Right renal cortex interstitium (tissue), 3 donors: ENCODE measurements around the gene SUDS3. TPM values are rescaled to one million over a fixed set of nuclear protein-coding genes. Genes with fewer than 3 reads are reported as not detected.
"Not testable (repeated sequence)": the region's sequence is repeated elsewhere in the genome, so short reads cannot be mapped to it uniquely, and the experiment has no call there.

Source experiments
- DNase-seq, 3 donors: peaks; one replicate each; pipeline ENCODE4 v3.0.0-alpha.2; 2013; ENCODE audit warnings: low read depth in 3 of 3, low spot score in 2 of 3
- polyA plus RNA-seq, 3 donors: library from polyadenylated mRNA; unstranded; fragments of 120-200 nt; gene quantifications; one replicate each; pipeline ENCODE4 v1.2.1, GENCODE V29; 2013; ENCODE audit not compliant: insufficient read length in 3 of 3

Gene SUDS3
- polyA plus RNA-seq, 3 donors: 46.0 to 47.9 (median 46.8) TPM

- DNase-seq: no peak
Observed at GRCh38 chr12:118391424-118391823, 15.1 kb downstream of the SUDS3 start.

DNA sequence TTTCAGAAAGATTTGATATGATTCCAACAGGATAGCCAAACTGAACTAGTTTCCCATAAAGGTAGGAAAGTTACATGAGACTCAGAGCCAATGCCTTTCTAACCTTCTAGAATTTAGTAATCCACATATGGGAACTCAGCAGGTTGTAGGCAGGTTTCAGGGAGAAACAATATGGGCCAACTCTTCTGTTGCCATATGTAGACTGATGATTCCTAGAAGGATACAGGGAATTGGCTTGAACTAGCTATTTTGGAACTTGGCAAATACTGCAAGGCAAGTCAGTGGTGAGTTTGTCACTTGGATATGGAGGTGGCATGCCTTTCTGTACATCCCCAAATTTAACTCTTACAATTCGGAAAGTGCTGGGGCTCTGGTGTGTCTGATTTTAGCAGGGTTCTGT lies 15.5 kb downstream of the SUDS3 start:
- DNase-seq: no peak

GRCh38 chr12:118397708-118398440 lies 21.5 kb downstream of the SUDS3 start:
- DNase-seq: no peak

GRCh38 chr12:118398524-118398923 lies 22.2 kb downstream of the SUDS3 start:
- no peak for DNase-seq

GRCh38 chr12:118398940-118399339 lies 22.6 kb downstream of the SUDS3 start:
- no peak for DNase-seq

- no peak for DNase-seq
Observed at GRCh38 chr12:118402251-118402650, 25.9 kb downstream of the SUDS3 start.

DNA sequence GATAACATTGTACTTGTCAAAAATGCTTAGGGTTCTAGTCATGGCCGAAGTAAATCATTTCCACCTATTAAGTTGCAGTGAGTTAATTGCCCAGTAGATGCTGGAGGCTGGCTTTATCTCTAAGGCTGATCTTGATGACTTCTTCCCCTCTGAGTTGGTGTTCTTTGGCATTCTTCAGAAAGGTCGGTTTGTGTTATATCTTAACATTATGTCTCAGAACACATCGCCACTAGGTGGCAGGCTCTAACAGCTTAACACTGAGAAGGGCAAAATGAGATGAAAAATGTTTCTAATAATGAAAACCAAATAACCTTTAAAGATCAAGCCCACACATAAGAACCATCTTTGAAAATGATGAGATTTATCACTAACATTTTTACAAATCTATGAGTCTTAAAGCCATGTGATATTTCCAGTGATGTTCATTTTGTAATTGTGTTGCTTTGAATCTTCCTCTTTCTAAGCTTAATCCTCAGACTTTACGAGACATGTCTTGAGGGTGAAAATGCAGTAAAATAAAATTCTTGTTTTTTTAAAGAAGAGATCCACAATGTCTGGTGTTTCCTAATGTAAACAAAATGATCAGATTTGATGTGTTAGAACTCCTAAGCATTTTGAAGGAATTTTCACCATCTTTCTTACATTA lies 28.6 kb downstream of the SUDS3 start:
- DNase-seq: peak; percentile 17 to 33 (median 21)

DNA sequence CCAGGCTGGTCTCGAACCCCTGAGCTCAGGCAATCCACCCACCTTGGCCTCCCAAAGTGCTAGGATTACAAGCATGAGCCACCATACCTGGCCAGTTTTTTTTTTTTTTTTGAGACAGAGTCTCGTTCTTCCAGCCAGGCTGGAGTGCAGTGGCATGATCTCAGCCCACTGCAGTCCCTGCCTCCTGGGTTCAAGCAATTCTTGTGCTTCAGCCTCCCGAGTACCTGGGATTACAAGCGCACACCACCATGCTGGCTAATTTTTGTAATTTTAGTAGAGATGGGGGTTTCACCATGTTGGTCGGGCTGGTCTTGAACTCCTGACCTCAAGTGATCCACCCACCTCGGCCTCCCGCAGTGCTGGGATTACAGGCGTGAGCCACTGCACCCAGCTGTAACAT lies 31.9 kb downstream of the SUDS3 start:
- not testable (repeated sequence) for DNase-seq

GRCh38 chr12:118409834-118410233 lies 33.5 kb downstream of the SUDS3 start:
- DNase-seq: no peak

GRCh38 chr12:118417942-118418341 lies 41.6 kb downstream of the SUDS3 start:
- no peak for DNase-seq

GRCh38 chr12:118418385-118419057 lies 42.2 kb downstream of the SUDS3 start:
- DNase-seq: no peak

DNA sequence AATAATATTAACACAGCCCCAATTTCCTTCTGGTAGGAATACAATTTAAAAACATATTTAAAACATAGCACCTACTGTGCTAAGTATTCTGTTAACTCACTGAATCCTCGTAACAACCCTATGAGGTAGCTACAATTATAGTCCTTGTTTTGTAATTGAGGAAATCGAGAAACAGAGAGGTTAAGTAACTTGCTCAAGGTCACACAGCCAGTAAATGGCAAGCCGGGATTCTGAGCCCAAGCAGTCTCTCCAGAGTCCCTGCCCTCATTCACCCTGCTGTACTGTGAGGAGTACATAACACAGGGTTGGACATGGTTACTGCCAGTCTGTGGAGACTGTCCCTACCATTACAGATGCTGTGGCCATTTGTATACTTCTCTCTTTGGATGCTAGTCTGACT lies 44.3 kb downstream of the SUDS3 start:
- no peak for DNase-seq

DNA sequence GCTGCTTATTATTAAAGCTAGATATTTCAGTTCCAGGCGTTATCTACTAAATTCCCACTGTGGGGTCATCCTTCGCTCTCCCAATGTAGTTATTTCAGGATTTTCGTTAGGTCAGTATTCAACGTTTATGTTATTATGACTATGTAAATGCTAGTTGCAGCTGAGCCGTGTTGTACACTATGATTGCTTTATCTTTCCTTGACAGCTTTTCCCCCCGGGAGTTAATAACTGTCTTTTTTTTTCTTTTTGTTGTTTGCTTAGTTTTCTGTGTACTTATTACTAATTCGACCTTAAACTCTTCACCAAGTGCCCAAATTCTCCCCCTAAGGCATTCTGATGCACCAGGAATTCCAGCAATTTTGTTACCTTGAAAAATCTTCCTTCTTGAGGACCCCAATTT lies 48.5 kb downstream of the SUDS3 start:
- DNase-seq: no peak

DNA sequence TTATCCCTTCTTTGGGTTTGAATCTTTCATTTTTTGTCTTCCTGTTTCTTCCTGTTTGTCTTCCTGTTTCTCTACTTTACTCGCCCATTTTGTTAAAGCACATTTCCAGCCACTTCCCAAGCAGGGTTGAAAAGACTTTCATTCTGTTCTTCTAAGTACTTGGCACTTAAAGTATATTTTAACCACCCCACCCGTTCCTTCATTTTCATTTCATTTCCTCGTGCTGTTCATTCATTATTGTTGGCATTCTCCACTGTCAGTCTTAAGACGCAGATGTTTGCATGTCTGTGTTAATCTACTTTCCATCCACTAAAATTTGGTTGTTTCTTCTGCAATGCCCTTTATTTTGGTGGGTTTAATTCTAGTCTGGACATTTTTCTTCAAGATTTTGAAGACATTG lies 49.0 kb downstream of the SUDS3 start:
- DNase-seq: no peak

- DNase-seq: no peak
Observed at GRCh38 chr12:118427819-118428218, 51.5 kb downstream of the SUDS3 start.

- no peak for DNase-seq
Observed at GRCh38 chr12:118428643-118429042, 52.3 kb downstream of the SUDS3 start.

GRCh38 chr12:118429688-118430383 lies 53.5 kb downstream of the SUDS3 start:
- no peak for DNase-seq

DNA sequence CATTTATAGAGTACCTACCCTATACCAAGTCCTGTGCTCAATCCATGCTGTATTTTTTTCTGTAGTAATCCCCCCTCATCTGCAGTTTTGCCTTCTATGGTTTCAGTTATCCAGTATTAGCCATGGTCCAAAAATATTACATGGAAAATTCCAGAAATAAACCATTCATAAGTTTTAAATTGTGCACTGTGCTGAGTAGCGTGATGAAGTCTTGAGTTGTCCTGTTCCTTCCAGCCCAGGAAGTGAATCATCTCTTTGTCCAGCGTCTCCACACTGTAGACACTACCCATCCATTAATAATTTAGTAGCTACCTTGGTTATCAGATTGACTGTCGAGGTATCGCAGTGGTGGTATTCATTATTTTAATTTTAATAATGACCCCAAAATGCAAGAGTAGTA lies 54.2 kb downstream of the SUDS3 start:
- no peak for DNase-seq

GRCh38 chr12:118432812-118433545 lies 56.6 kb downstream of the SUDS3 start:
- no peak for DNase-seq

DNA sequence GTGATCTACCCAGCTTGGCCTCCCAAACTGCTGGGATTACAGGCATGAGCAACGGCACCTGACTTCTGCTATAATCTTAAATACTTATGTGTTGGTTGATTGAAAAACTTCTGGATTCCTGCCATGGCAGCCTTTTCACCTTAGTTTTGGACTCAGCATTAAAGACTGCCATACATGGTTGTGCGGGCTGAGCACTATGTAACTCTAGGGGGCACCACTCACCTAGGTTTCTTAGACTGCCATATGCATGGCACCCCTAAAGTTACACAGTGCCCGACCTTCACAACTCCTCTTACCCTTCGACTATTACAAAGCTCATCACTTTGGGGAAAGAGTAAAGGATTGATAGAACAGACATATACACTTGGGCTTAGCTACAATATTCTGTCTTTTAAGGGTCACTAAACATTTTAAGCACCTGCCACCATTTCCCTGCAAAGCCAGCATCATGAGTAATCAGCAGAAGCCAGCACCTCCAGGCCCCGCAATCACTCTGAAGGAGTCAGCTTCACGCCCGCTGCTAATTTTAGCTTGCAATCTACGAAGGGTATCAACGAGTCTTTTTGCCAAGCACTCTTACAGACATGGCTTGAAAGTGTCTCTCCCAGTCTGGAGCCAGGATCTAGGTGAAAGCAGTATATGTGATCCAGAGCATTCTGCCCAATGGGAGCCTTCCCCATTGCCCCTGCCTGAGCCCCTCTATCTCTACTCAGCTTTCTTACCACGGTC lies 59.8 kb downstream of the SUDS3 start:
- no peak for DNase-seq
